ENCODE measurements around the gene PCNX2.

Gene PCNX2

GRCh38 chr1:233015965-233016364, 279.6 kb downstream of the PCNX2 start:
- Histone ChIP-seq H3K9me3 (ENCODE audit: severe bottlenecking) (no peaks in the 10 kb centered on the region), H3K4me1 (ENCODE audit: insufficient read depth, poor library complexity, severe bottlenecking) (no peaks in the 10 kb centered on the region), H3K27ac (ENCODE audit: poor library complexity, severe bottlenecking) (no peak overlapping the region), H3K4me3 (ENCODE audit: severe bottlenecking) (no peak overlapping the region), H3K36me3 (ENCODE audit: low read depth) (peaks cover 7% of the 10 kb centered on the region; the same call in 1 of the 2 replicates), H3K27me3 (ENCODE audit: insufficient read depth, poor library complexity, severe bottlenecking) (no peaks in the 10 kb centered on the region)
- TF ChIP-seq CTCF (IDR thresholded peaks at IDR 0.05; ENCODE audit: poor library complexity, severe bottlenecking): no peak
- DNase-seq (ENCODE audit: low spot score) (no peak), ATAC-seq (ENCODE audit: low read depth) (no peak)

- DNase-seq (ENCODE audit: low spot score) (no peak), ATAC-seq (ENCODE audit: low read depth) (no peak)
- peaks cover 7% of the 10 kb centered on the region; the same call in 1 of the 2 replicates for H3K36me3 ChIP-seq (ENCODE audit: low read depth)
- no peaks in the 10 kb centered on the region for H3K4me1 ChIP-seq (ENCODE audit: insufficient read depth, poor library complexity, severe bottlenecking)
- no peaks in the 10 kb centered on the region for H3K9me3 ChIP-seq (ENCODE audit: severe bottlenecking)
- no peak overlapping the region for H3K27ac ChIP-seq (ENCODE audit: poor library complexity, severe bottlenecking)
- H3K27me3 ChIP-seq (ENCODE audit: insufficient read depth, poor library complexity, severe bottlenecking): no peaks in the 10 kb centered on the region
- no peak overlapping the region for H3K4me3 ChIP-seq (ENCODE audit: severe bottlenecking)
- no peak for TF ChIP-seq CTCF (IDR thresholded peaks at IDR 0.05; ENCODE audit: poor library complexity, severe bottlenecking)
Measured at GRCh38 chr1:233012021-233012420, 283.5 kb downstream of the PCNX2 start.

- DNase-seq (ENCODE audit: low spot score) (no peak), ATAC-seq (ENCODE audit: low read depth) (no peak)
- TF ChIP-seq CTCF (IDR thresholded peaks at IDR 0.05; ENCODE audit: poor library complexity, severe bottlenecking): no peak
- Histone ChIP-seq H3K9me3 (ENCODE audit: severe bottlenecking) (no peaks in the 10 kb centered on the region), H3K27me3 (ENCODE audit: insufficient read depth, poor library complexity, severe bottlenecking) (no peaks in the 10 kb centered on the region), H3K36me3 (ENCODE audit: low read depth) (peaks cover 7% of the 10 kb centered on the region; the same call in 1 of the 2 replicates), H3K27ac (ENCODE audit: poor library complexity, severe bottlenecking) (no peak overlapping the region), H3K4me1 (ENCODE audit: insufficient read depth, poor library complexity, severe bottlenecking) (no peaks in the 10 kb centered on the region), H3K4me3 (ENCODE audit: severe bottlenecking) (no peak overlapping the region)
Measured at GRCh38 chr1:233010146-233010545, 285.4 kb downstream of the PCNX2 start.

GRCh38 chr1:233006541-233006973, 289.0 kb downstream of the PCNX2 start:
- TF ChIP-seq CTCF (IDR thresholded peaks at IDR 0.05; ENCODE audit: poor library complexity, severe bottlenecking): no peak
- DNase-seq (ENCODE audit: low spot score) (no peak), ATAC-seq (ENCODE audit: low read depth) (no peak)
- Histone ChIP-seq H3K27ac (ENCODE audit: poor library complexity, severe bottlenecking) (no peak overlapping the region), H3K9me3 (ENCODE audit: severe bottlenecking) (no peaks in the 10 kb centered on the region), H3K27me3 (ENCODE audit: insufficient read depth, poor library complexity, severe bottlenecking) (no peaks in the 10 kb centered on the region), H3K36me3 (ENCODE audit: low read depth) (no peaks in the 10 kb centered on the region), H3K4me3 (ENCODE audit: severe bottlenecking) (no peak overlapping the region), H3K4me1 (ENCODE audit: insufficient read depth, poor library complexity, severe bottlenecking) (no peaks in the 10 kb centered on the region)

GRCh38 chr1:233006108-233006507, 289.4 kb downstream of the PCNX2 start:
- no peak overlapping the region for H3K27ac ChIP-seq (ENCODE audit: poor library complexity, severe bottlenecking)
- ATAC-seq (ENCODE audit: low read depth) (no peak), DNase-seq (ENCODE audit: low spot score) (no peak)
- no peaks in the 10 kb centered on the region for H3K36me3 ChIP-seq (ENCODE audit: low read depth)
- no peak overlapping the region for H3K4me3 ChIP-seq (ENCODE audit: severe bottlenecking)
- no peaks in the 10 kb centered on the region for H3K27me3 ChIP-seq (ENCODE audit: insufficient read depth, poor library complexity, severe bottlenecking)
- H3K4me1 ChIP-seq (ENCODE audit: insufficient read depth, poor library complexity, severe bottlenecking): no peaks in the 10 kb centered on the region
- TF ChIP-seq CTCF (IDR thresholded peaks at IDR 0.05; ENCODE audit: poor library complexity, severe bottlenecking): no peak
- no peaks in the 10 kb centered on the region for H3K9me3 ChIP-seq (ENCODE audit: severe bottlenecking)

All from RWPE2 (cell line).